Measurements from ENCODE around the gene NDUFS6.

Gene NDUFS6

GRCh38 chr5:1781107-1781506 lies 20.1 kb upstream of the NDUFS6 start:
- H3K36me3 ChIP-seq (ENCODE audit: insufficient read depth, low read length): no peaks in the 10 kb centered on the region
- no peak overlapping the region for H3K4me2 ChIP-seq (ENCODE audit: low read length)
- H3K27ac ChIP-seq (ENCODE audit: low read depth, low read length, poor library complexity, severe bottlenecking): no peak overlapping the region
- no peak overlapping the region for H2AFZ ChIP-seq (ENCODE audit: low read length)
- H3K27me3 ChIP-seq (ENCODE audit: insufficient read depth, low read length): no peaks in the 10 kb centered on the region
- no peaks in the 10 kb centered on the region for H3F3A ChIP-seq (ENCODE audit: insufficient read depth, low read length)
- no peaks in the 10 kb centered on the region for H3K9me3 ChIP-seq (ENCODE audit: low read length)
- no peak overlapping the region for H3K9ac ChIP-seq (ENCODE audit: low read length)
- H3K4me1 ChIP-seq (ENCODE audit: insufficient read depth, low read length, severe bottlenecking): peaks cover 32% of the 10 kb centered on the region
- TF ChIP-seq EZH2 (IDR thresholded peaks at IDR 0.05; ENCODE audit: borderline replicate concordance, low read length) (no peak), CTCF (IDR thresholded peaks at IDR 0.05; ENCODE audit: low read length) (no peak)
- no peaks in the 10 kb centered on the region for H3K79me2 ChIP-seq (ENCODE audit: insufficient read depth, low read length)
- H3K4me3 ChIP-seq (ENCODE audit: low read depth, low read length, poor library complexity, severe bottlenecking): no peak overlapping the region
- no peaks in the 10 kb centered on the region for H4K20me1 ChIP-seq (ENCODE audit: insufficient read depth, low read length)
- H3K9me2 ChIP-seq (ENCODE audit: low read depth, low read length): no peaks in the 10 kb centered on the region

GRCh38 chr5:1781726-1782384 lies 19.4 kb upstream of the NDUFS6 start:
- Histone ChIP-seq H3K4me2 (ENCODE audit: low read length) (peak overlapping the region; percentile 59), H3K36me3 (ENCODE audit: insufficient read depth, low read length) (no peaks in the 10 kb centered on the region), H3K9me2 (ENCODE audit: low read depth, low read length) (no peaks in the 10 kb centered on the region), H2AFZ (ENCODE audit: low read length) (peak overlapping the region; percentile 4; the same call in 1 of the 2 replicates), H3K79me2 (ENCODE audit: insufficient read depth, low read length) (no peaks in the 10 kb centered on the region), H3K4me1 (ENCODE audit: insufficient read depth, low read length, severe bottlenecking) (peaks cover 32% of the 10 kb centered on the region), H3K9ac (ENCODE audit: low read length) (peak overlapping the region; percentile 24; the same call in 1 of the 2 replicates), H3F3A (ENCODE audit: insufficient read depth, low read length) (no peaks in the 10 kb centered on the region), H3K27me3 (ENCODE audit: insufficient read depth, low read length) (no peaks in the 10 kb centered on the region), H3K27ac (ENCODE audit: low read depth, low read length, poor library complexity, severe bottlenecking) (peak overlapping the region; percentile 73), H3K9me3 (ENCODE audit: low read length) (no peaks in the 10 kb centered on the region), H4K20me1 (ENCODE audit: insufficient read depth, low read length) (no peaks in the 10 kb centered on the region), H3K4me3 (ENCODE audit: low read depth, low read length, poor library complexity, severe bottlenecking) (peak overlapping the region; percentile 43)
- TF ChIP-seq EZH2 (IDR thresholded peaks at IDR 0.05; ENCODE audit: borderline replicate concordance, low read length) (no peak), CTCF (IDR thresholded peaks at IDR 0.05; ENCODE audit: low read length) (no peak)

DNA sequence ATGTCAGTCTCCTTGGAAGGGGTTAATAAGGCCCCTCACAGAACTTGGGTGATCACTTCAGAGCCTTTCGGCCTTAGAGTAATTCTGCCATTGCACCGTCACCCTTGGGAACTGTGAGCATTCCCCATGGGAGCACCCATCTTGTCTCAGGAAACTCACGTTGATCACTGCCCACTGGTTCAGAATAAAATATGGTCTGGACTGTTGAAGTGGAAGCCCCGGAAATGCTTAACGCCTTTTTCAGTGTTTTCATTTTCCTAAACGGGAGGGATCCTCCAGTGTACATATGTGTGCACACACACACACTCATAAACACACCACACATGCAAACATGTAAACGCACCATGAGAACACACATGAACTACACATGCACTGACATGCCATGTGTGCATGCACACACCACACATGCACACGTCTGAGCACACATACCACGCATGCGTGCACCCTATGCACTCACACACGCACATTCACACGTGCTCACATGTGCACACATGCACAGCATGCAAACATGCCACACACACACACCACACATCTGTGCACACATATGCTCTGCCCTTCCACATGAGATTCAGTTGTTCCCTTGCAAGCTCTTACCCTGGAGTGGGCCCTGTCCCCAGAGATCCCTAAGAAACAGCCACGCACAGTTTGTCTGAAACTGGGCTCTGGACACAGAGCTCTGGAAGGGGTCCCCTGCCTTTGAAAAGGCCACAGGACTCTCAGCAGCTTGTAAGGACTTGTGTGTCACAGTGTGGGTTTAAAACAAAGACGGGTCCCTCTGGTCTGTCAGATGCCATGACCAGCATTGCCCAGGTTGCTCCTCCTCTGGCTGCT lies 18.6 kb upstream of the NDUFS6 start:
- Histone ChIP-seq H3K36me3 (ENCODE audit: insufficient read depth, low read length) (no peaks in the 10 kb centered on the region), H3K4me3 (ENCODE audit: low read depth, low read length, poor library complexity, severe bottlenecking) (peak overlapping the region; percentile 43), H3K27me3 (ENCODE audit: insufficient read depth, low read length) (no peaks in the 10 kb centered on the region), H3K4me1 (ENCODE audit: insufficient read depth, low read length, severe bottlenecking) (peaks cover 32% of the 10 kb centered on the region), H3K9ac (ENCODE audit: low read length) (peak overlapping the region; percentile 34; the same call in 1 of the 2 replicates), H3K79me2 (ENCODE audit: insufficient read depth, low read length) (no peaks in the 10 kb centered on the region), H3K9me2 (ENCODE audit: low read depth, low read length) (no peaks in the 10 kb centered on the region), H2AFZ (ENCODE audit: low read length) (peak overlapping the region; percentile 4; the same call in 1 of the 2 replicates), H3K27ac (ENCODE audit: low read depth, low read length, poor library complexity, severe bottlenecking) (peak overlapping the region; percentile 73), H3K4me2 (ENCODE audit: low read length) (peak overlapping the region; percentile 59), H3F3A (ENCODE audit: insufficient read depth, low read length) (no peaks in the 10 kb centered on the region), H3K9me3 (ENCODE audit: low read length) (no peaks in the 10 kb centered on the region), H4K20me1 (ENCODE audit: insufficient read depth, low read length) (no peaks in the 10 kb centered on the region)
- TF ChIP-seq CTCF (IDR thresholded peaks at IDR 0.05; ENCODE audit: low read length): no peak
- TF ChIP-seq EZH2 (IDR thresholded peaks at IDR 0.05; ENCODE audit: borderline replicate concordance, low read length): no peak
